WERI-Rb-1 (cell line): Measurements from ENCODE around the gene TTLL1.

ENCODE experiments used
- DNase-seq: peaks from one replicate; pipeline ENCODE4 v3.0.0-alpha.2; 2020
- H3K27ac ChIP-seq: fragments of 250-450 bp; sonication (Bioruptor Pico); 2 replicates; pipeline ENCODE4 v1.5.1; 2020; ENCODE audit warnings: mild to moderate bottlenecking, moderate library complexity
- H3K27me3 ChIP-seq: fragments of 250-450 bp; sonication (Bioruptor Pico); 2 replicates; pipeline ENCODE4 v1.5.1; 2021; ENCODE audit warnings: mild to moderate bottlenecking, low read depth, moderate library complexity; ENCODE audit not compliant: insufficient read depth, severe bottlenecking
- H3K36me3 ChIP-seq: fragments of 250-450 bp; sonication (Bioruptor Pico); 2 replicates; pipeline ENCODE4 v1.5.1; 2020; ENCODE audit warnings: mild to moderate bottlenecking, moderate library complexity
- H3K4me3 ChIP-seq: 2 replicates; pipeline ENCODE4 v1.5.1; 2011; ENCODE audit warnings: low read depth, mild to moderate bottlenecking, control low read depth, low read length
- H3K9me3 ChIP-seq: fragments of 250-450 bp; sonication (Bioruptor Pico); 2 replicates; pipeline ENCODE4 v1.5.1; 2021; ENCODE audit warnings: mild to moderate bottlenecking, moderate library complexity; ENCODE audit not compliant: severe bottlenecking
- CTCF ChIP-seq: IDR thresholded peaks from 2 replicates; pipeline ENCODE4 v1.5.1; 2011; ENCODE audit warnings: low read depth, mild to moderate bottlenecking, control low read depth, inconsistent platforms, low read length

TTLL1 gene

GRCh38 chr22:43038325-43038724 lies 50.9 kb downstream of the TTLL1 start:
- no peak overlapping the region for H3K27ac ChIP-seq
- no peaks in the 10 kb centered on the region for H3K27me3 ChIP-seq
- H3K36me3 ChIP-seq = no peaks in the 10 kb centered on the region
- H3K9me3 ChIP-seq = no peaks in the 10 kb centered on the region
- DNase-seq = no peak
- no peak for TF ChIP-seq CTCF
- H3K4me3 ChIP-seq = no peak overlapping the region

GRCh38 chr22:43036282-43036829 lies 52.8 kb downstream of the TTLL1 start:
- H3K36me3 ChIP-seq = no peaks in the 10 kb centered on the region
- no peak overlapping the region for H3K27ac ChIP-seq
- H3K27me3 ChIP-seq = no peaks in the 10 kb centered on the region
- TF ChIP-seq CTCF = no peak
- no peaks in the 10 kb centered on the region for H3K9me3 ChIP-seq
- H3K4me3 ChIP-seq = no peak overlapping the region
- DNase-seq = no peak

- Histone ChIP-seq H3K9me3 (no peaks in the 10 kb centered on the region), H3K27ac (no peak overlapping the region), H3K27me3 (no peaks in the 10 kb centered on the region), H3K36me3 (no peaks in the 10 kb centered on the region), H3K4me3 (no peak overlapping the region)
- TF ChIP-seq CTCF = no peak
- no peak for DNase-seq
Observed at GRCh38 chr22:43035250-43035649, 53.9 kb downstream of the TTLL1 start.

GRCh38 chr22:43031617-43032016 lies 57.6 kb downstream of the TTLL1 start:
- no peaks in the 10 kb centered on the region for H3K9me3 ChIP-seq
- no peaks in the 10 kb centered on the region for H3K36me3 ChIP-seq
- H3K4me3 ChIP-seq = no peak overlapping the region
- DNase-seq = no peak
- no peak for TF ChIP-seq CTCF
- H3K27ac ChIP-seq = no peak overlapping the region
- no peaks in the 10 kb centered on the region for H3K27me3 ChIP-seq

- no peak for DNase-seq
- no peak overlapping the region for H3K27ac ChIP-seq
- no peaks in the 10 kb centered on the region for H3K36me3 ChIP-seq
- H3K4me3 ChIP-seq = no peak overlapping the region
- no peaks in the 10 kb centered on the region for H3K9me3 ChIP-seq
- no peaks in the 10 kb centered on the region for H3K27me3 ChIP-seq
- TF ChIP-seq CTCF = no peak
Observed at GRCh38 chr22:43018615-43019014, 70.6 kb downstream of the TTLL1 start.
